HG03457 (cell line): ENCODE results near the gene FGL2.
"Not testable (repeated sequence)": the region's sequence is repeated elsewhere in the genome, so short reads cannot be mapped to it uniquely, and the experiment has no call there.

ENCODE experiments used
- ATAC-seq: cut with Tn5 transposase; IDR thresholded peaks from one replicate; pipeline ENCODE4 v1.9.1; 2021; ENCODE audit warnings: moderate number of reproducible peaks; ENCODE audit not compliant: unreplicated experiment

The FGL2 gene, protein sequence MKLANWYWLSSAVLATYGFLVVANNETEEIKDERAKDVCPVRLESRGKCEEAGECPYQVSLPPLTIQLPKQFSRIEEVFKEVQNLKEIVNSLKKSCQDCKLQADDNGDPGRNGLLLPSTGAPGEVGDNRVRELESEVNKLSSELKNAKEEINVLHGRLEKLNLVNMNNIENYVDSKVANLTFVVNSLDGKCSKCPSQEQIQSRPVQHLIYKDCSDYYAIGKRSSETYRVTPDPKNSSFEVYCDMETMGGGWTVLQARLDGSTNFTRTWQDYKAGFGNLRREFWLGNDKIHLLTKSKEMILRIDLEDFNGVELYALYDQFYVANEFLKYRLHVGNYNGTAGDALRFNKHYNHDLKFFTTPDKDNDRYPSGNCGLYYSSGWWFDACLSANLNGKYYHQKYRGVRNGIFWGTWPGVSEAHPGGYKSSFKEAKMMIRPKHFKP

GRCh38 chr7:77199013-77199966 is at the start of gene FGL2:
Gene FGL2 (minus strand): TSS chr7:77199819. CDS start chr7:77199793, 26 bp downstream.
- ATAC-seq = no peak

DNA sequence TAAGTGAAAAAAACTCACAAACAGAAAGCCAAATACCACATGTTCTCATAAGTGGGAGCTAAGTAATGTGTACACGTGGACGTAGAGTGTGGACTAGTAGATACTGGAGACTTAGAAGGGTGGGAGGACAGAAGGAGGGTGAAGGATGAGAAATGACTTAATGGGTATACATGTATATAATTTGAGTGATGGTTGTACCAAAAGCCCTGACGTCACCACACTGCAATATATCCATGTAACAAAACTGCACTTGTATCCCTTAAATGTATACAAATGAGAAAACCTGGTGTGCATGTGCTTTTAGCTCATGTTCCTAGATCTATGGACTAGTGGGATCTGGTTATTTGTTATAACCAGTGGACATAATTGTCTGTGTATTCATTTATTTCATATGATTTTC is 48.5 kb upstream of the FGL2 start:
- ATAC-seq = no peak

GRCh38 chr7:77247206-77247850 is 47.7 kb upstream of the FGL2 start:
- ATAC-seq = no peak

DNA sequence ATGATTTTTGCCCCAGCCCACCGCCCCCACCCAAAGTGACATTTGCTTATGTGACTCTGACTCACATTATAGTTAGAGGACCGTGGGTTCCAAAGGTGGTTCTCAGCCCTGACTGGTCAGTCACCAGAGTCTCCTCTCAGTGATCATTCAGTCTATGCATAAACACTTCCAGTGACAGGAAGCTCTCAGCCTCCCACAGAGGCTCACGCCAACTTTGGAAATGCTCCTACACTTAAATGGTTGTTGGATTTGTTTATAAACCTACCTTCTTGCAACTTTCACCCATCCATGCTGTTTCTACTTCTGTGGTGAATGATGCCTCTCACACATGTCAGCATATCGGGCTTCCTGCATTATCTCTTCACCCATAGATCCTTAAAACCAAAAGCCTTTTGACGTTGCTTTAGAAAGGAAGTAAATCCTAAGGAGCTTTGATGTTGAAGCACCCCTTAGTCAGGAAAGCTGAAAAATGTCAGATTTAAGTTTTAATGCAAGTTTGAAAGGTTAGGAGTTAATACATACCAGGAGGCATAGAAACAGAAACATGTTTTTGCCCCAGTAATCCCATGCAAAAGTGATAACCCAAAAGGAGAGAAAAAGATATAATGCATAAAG is 46.5 kb upstream of the FGL2 start:
- no peak for ATAC-seq

GRCh38 chr7:77245015-77245755 is 45.6 kb upstream of the FGL2 start:
- ATAC-seq = no peak

DNA sequence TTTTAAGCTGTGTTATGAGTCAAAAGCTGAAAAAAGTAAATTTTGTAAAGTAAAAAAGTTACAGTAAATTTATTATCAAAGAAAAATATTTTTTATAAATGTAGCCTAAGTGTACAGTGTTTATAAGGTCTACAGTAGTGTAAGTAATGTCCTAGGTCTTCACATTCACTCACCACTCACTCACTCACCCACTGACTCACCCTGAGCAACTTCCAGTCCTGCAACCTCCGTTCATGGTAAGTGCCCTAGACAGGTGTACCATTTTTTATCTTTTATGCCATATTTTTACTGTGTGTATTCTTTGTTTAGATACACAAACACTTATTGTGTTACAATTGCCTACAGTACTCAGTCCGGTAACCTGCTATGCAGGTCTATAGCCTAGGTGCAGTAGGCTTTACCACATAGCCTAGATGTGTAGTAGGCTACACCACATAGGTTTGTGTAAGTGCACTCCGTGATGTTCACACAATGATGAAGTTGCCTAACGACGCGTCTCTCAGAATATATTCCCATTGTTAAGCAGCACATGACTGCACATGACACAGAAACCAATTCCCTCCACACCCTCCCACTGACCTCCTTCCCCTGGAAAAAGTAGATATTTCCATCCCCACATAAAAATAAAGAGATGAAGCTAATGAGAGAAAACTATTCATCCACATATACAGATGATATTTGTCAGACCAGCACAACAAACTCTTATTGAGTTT is 44.8 kb upstream of the FGL2 start:
- no peak for ATAC-seq

DNA sequence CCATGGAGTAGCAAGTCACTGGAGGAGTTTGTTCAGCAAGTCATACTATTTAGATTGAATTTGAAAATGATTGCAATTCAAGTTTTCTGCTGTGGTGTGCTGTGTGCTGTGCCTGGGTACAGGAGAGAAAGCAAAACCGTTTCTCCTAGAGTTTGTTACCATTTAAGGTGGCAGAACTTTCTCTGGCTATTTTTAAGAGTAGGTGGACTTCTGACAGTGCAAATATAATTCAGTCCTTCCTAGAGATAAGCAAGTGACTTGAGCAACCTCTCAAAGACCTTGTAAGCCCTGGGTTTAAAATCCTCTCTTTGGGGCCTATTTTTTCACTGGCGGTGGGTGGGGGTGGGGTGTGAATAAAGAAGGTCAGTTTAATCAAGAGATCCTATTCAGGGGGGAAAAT is 42.9 kb upstream of the FGL2 start:
- ATAC-seq = no peak

DNA sequence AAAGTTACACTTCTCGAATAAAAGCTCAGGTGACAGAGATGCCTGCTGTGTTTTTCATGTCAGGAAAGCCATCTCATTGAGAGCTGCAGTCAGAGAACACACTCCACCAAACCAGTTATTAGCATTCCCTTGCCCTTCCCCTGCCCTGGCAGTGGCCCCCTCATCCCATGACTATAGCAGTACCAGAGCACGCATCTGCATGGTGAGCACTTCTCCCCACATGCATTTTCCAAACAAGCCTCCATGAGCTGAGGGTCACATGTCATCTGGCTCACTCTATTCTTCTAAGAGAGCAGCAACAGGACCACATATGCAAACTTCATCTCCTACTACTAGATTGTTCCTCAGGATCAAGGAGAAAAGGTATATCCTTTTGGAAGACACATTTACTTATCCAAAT is 42.4 kb upstream of the FGL2 start:
- ATAC-seq = no peak

DNA sequence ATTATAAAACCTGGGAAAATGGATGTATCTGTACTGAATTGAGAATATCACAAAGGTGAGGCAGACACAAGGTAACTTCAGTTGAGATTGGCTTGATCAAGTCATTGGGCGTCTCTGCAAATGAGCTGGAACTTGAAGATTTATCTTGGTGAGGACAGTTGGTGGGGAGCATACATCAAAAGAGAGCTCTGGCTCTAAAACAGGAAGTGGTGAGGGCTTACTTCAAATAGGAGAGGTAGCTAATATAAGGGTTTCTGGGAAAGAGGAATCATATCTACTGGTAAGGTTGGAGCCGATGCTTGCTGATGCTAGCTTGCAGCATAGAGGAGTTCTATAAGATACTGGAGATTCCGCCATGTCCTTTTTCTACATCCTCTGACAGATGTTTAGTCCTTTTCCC is 39.9 kb upstream of the FGL2 start:
- ATAC-seq = no peak

DNA sequence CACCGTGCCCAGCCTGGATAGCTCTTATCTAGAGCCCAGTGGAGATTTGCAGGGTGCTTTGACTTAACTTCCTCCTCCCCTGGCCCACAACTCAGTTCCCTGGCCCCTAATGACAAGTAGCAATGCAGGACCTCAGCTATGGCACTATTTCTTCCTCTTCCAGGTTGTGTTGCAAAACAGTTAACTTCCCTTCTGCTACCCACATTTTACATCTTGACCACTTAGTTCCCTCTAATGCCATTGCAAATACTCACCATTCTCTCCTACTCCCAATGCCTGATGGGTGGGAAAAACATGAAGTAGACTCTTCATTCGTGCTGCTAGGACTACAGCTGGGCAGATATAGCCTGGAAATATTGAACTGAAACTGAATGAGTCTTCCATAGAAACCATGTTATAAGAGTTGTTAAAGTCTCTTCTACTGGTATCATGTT is 39.1 kb upstream of the FGL2 start:
- ATAC-seq = no peak

DNA sequence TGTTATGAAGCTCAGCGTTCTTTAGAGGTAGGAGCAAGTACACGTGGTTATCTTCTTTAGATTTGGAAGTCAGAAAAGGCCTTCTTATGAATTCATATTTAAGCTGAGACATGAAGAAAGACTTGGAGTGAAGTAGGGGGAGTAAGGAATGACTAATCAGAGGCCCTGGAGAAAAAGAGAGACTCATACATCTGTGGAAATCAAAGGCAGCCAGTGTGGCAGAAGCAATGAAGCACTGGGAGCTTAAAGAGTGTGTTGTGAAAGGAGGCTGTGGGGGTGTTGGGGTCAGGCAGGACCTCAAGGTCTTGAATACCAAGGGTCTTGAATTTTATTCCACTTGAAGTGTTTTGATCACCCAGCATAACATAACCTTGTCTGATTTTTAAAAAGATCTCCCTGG is 35.7 kb upstream of the FGL2 start:
- ATAC-seq = no peak

GRCh38 chr7:77232467-77232866 is 32.8 kb upstream of the FGL2 start:
- ATAC-seq = no peak

- ATAC-seq = not testable (repeated sequence)
These were observed 29.2 kb upstream of the FGL2 start for GRCh38 chr7:77228795-77229194.

- ATAC-seq = no peak
These were observed 26.8 kb upstream of the FGL2 start for GRCh38 chr7:77226357-77226839.

DNA sequence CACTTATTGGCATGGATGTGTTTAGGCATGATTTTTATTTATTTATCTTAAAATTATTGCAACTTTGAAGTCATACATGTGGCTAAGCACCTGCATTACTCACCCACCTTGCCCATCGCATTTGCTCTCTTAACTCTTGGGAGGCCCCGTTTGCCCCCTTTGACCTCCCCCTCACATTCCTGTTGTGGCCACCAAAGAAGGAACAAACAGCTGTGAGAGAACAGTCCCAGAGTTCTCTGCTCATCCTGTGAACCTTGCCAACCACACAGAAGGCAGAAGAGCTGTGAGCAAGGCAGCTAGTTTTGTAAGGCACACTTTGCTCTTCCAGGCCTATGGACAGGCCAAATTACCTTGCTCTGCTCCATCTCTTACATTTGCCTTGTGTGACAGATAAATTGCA is 23.6 kb upstream of the FGL2 start:
- ATAC-seq = no peak

- no peak for ATAC-seq
These were observed 23.2 kb upstream of the FGL2 start for GRCh38 chr7:77222819-77223218.

DNA sequence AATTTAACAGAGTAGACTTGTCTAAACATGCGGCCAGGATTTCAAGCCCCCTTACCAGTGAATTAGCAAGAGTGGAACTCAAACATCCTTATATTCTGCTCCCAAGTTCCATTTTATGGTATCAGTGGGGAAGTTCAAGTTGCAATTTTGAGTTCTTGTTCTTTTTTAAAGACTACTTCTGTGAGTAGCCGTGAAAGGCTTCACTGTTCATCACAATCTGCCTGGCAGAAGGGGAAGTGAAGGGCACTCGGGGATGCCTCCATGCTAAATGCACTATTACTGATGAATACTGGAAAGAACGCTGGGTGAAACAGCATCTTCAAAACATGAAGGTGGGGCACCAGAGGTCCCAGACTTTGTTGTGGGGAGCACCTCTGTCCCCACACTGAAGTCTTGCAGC is 22.4 kb upstream of the FGL2 start:
- ATAC-seq = no peak

DNA sequence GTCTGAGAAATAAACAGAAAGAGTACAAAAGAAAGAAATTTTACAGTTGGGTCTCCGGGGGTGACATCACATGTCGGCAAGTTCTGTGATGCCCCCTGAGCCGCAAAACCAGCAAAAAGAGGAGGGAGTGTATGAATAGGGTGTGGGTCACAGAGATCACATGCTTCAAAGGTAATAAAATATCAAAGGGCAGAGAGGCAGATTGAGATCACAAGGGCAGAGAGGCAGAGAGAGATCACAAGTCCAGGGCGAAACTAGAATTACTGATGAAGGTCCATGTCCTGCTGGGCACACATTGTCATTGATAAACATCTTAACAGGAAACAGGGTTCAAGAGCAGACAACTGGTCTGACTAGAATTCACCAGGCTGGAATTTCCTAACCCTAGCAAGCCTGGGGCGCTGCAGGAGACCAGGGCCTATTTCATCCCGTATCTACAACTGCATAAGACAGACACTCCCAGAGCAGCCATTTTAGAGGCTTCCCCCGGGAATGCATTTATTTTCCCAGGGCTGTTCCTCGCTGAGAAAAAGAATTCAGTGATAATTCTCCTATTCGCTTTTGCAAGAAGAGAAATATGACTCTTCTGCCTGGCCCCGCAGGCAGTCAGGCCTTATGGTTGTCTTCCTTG is 20.2 kb upstream of the FGL2 start:
- ATAC-seq = not testable (repeated sequence)
